GM12892 (cell line): ENCODE results near the gene CHKB.
"Not testable (repeated sequence)": the region's sequence is repeated elsewhere in the genome, so short reads cannot be mapped to it uniquely, and the experiment has no call there.

ENCODE experiments used
- DNase-seq: peaks from one replicate; pipeline ENCODE4 v3.0.0; 2011; ENCODE audit not compliant: insufficient read length
- FAIRE-seq: peaks from 2 replicates; lab custom pipeline; 2011; peaks lifted over from hg19 to GRCh38; lab: Jason Lieb, UNC
- POLR2A ChIP-seq: IDR thresholded peaks from 2 replicates; pipeline ENCODE4 v1.6.1; 2011; ENCODE audit warnings: low read depth, low read length, control low read depth
- POLR2AphosphoS5 ChIP-seq: IDR thresholded peaks from 2 replicates; pipeline ENCODE4 v1.6.1; 2011; ENCODE audit warnings: low read depth, low read length, control low read depth
- TAF1 ChIP-seq: IDR thresholded peaks from 2 replicates; pipeline ENCODE4 v1.6.1; 2011; ENCODE audit warnings: low read depth, mild to moderate bottlenecking, control low read depth, low read length, borderline replicate concordance

Gene CHKB

DNA sequence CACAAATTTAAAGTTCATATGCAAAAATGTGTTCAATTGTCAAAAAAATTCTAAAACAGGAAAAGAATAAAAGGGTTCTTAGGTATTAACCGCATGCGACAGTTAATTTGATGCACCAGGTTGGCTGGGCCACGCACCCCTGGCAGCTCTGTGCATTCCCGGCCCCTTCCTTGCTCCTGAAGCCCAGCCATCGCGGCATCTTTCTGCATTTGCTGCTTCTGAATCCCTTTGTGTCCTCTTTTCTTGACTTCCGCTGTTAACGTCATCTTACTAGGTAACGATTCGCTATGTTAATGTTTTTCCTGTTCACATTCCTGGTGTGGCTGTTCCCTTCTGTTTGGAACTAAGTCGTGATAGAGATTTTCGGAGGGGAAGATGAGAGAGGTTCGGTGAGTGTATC is 44.9 kb downstream of the CHKB start:
- FAIRE-seq (peak; percentile 85), DNase-seq (no peak)
- TF ChIP-seq POLR2A (no peak), TAF1 (no peak), POLR2AphosphoS5 (no peak)

- TF ChIP-seq POLR2AphosphoS5 (no peak), TAF1 (no peak), POLR2A (no peak)
- DNase-seq (no peak), FAIRE-seq (peak; percentile 74)
Measured at GRCh38 chr22:50536226-50536625, 46.4 kb downstream of the CHKB start.

DNA sequence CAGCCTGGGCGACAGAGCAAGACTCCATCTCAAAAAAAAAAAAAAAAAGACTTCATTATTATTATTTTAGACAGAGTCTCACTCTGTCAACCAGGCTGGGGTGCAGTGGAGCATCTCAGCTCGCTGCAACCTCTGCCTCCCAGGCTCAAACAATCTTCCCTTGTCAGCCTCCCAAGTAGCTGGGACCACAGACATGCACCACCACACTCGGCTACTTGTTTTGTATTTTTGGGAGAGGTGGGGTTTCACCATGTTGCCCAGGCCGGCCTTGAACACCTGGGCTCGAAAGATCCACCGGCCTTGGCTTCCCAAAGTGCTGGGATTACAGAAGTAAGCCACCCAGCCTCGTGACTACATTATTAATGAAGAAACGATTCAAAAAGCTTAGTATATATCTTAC is 47.5 kb downstream of the CHKB start:
- TF ChIP-seq POLR2A (peak; percentile 30), POLR2AphosphoS5 (no peak), TAF1 (no peak)
- peak; percentile 64 for FAIRE-seq
- DNase-seq, result no peak

GRCh38 chr22:50533856-50534711 is 48.6 kb downstream of the CHKB start:
- FAIRE-seq, result peak; percentile 97
- not testable (repeated sequence) for DNase-seq
- TF ChIP-seq POLR2A, result peak; percentile 32; the same call in 1 of the 2 replicates

- FAIRE-seq, result no peak
- no peak for TF ChIP-seq POLR2AphosphoS5
- TF ChIP-seq POLR2A, result no peak
- TF ChIP-seq TAF1, result no peak
- no peak for DNase-seq
Measured at GRCh38 chr22:50532824-50533796, 49.5 kb downstream of the CHKB start.

DNA sequence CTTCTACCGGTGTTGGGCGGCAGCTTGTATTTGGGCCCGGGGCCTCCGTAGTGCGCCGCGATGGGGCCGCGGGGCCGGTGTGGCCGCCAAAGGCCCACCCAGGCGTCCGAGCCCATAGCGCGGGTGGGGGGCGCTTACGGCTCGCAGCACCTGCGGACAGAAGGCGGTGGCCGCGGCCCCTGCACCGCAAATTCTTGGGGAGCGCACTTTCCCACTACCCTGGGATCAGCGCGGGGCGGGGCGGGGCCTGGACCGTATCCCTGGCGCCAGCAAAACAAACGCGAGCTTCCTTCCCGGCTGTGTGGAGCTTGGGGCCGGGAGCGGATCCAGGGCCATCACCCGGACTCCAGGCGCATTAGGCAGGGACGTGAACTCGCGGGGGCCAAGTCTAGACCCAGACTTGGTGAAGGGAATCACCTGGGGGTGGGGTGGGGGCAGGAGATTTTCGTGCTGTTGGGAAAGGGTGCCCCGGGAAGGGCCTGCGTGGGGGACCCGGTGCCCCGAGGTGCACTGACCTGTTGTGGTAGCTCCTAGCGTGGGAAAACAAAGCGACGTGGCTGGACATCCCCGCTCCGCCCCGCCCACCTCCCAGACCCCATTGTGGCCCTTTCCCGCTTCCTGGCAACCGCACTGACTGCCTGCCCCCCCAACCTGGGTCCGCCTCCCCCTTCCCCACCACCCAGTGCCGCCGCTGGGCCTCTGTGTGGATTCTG is 50.5 kb downstream of the CHKB start:
- FAIRE-seq (peak; percentile 87), DNase-seq (peak; percentile 23)
- 0 out of 2 replicates have a peak, but pooled peaks have one; percentile 38 for TF ChIP-seq POLR2A
- no peak for TF ChIP-seq POLR2AphosphoS5

DNA sequence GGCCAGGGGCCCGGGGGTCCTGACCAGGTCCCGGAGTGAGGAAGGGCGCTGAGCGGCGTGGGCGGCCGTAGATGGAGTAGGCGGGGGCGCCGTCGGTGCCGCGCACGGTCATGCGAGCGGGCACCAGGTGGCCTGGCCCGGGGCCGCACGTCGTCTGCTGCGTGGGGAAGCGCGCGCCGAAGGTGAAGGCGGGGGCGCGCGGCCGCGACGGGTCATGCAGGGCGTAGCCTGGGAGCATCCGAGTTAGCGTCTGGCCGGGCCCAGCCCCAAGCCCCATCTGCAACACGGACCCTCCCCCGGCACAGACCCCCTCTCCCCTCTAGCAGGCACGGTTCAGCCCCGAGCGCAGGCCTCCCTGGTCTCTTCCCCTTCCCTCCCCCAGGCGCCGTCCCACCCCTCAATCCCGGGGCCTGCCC is 51.1 kb downstream of the CHKB start:
- DNase-seq (peak; percentile 63), FAIRE-seq (no peak)
- TF ChIP-seq TAF1 (no peak; the same call in 1 of the 2 replicates), POLR2AphosphoS5 (peak; percentile 19), POLR2A (peak; percentile 38; the same call in 1 of the 2 replicates)

- peak; percentile 75 for DNase-seq
- FAIRE-seq, result peak; percentile 97
- TF ChIP-seq POLR2A (peak; percentile 77), POLR2AphosphoS5 (peak; percentile 89), TAF1 (peak; percentile 74)
Measured at GRCh38 chr22:50530877-50531545, 51.6 kb downstream of the CHKB start.

DNA sequence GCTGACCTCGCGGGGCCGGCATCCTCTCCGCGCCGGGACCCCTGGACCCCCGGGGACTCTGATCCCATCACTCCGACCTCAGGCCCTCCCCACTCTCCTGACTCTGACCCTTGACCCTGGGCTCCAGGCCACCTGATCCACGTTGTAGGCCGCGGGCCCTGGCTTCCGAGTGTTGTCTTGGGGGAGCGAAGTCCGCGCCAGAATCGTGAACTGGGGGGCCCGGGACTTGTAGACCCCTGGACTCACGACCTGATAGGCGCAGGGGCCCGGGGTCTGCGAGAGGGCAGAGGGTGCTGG is 52.1 kb downstream of the CHKB start:
- TF ChIP-seq POLR2A (no peak), POLR2AphosphoS5 (no peak), TAF1 (no peak)
- FAIRE-seq, result no peak
- DNase-seq, result no peak

GRCh38 chr22:50529897-50530579 is 52.6 kb downstream of the CHKB start, which contains the start of gene TYMP:
Gene TYMP, minus strand, starts transcription at chr22:50530012. Its CDS starts 303 bp downstream, at chr22:50529709.
- peak; percentile 85 for DNase-seq
- TF ChIP-seq POLR2A (peak; percentile 44; the same call in 1 of the 2 replicates), TAF1 (peak; percentile 49; the same call in 1 of the 2 replicates), POLR2AphosphoS5 (no peak)
- FAIRE-seq, result no peak
